GM18868 (cell line): Measurements from ENCODE around the gene ZBTB26.
"Not testable (repeated sequence)": the region's sequence is repeated elsewhere in the genome, so short reads cannot be mapped to it uniquely, and the experiment has no call there.

ENCODE experiments used
- ATAC-seq: cut with Tn5 transposase; IDR thresholded peaks from one replicate; pipeline ENCODE4 v1.9.1; 2021; ENCODE audit warnings: mild to moderate bottlenecking, moderate library complexity; ENCODE audit not compliant: unreplicated experiment

ZBTB26 gene

GRCh38 chr9:122929796-122930354 is 1.4 kb downstream of the ZBTB26 start:
- no peak for ATAC-seq

- no peak for ATAC-seq
These were observed 7.4 kb downstream of the ZBTB26 start for GRCh38 chr9:122923947-122924346.

- ATAC-seq = no peak
These were observed 8.6 kb downstream of the ZBTB26 start for GRCh38 chr9:122922713-122923112.

- no peak for ATAC-seq
These were observed 13.0 kb downstream of the ZBTB26 start for GRCh38 chr9:122918310-122918709.

GRCh38 chr9:122912964-122913673 is 18.2 kb downstream of the ZBTB26 start, which contains the start of gene ZBTB6:
Gene ZBTB6 (minus strand): TSS chr9:122913323. CDS start chr9:122912072, 1,251 bp downstream.
- peak; percentile 98 for ATAC-seq

GRCh38 chr9:122912671-122912963 is 18.7 kb downstream of the ZBTB26 start:
- ATAC-seq = no peak

- not testable (repeated sequence) for ATAC-seq
These were observed 25.2 kb downstream of the ZBTB26 start for GRCh38 chr9:122906122-122906521.

- peak; percentile 79 for ATAC-seq
These were observed 26.2 kb downstream of the ZBTB26 start, which contains the start of gene RC3H2 for GRCh38 chr9:122904823-122905710. Gene RC3H2 (minus strand): TSS chr9:122905359. CDS start chr9:122897509, 7,850 bp downstream.

GRCh38 chr9:122904466-122904822 is 26.9 kb downstream of the ZBTB26 start:
- peak; percentile 6 for ATAC-seq

- no peak for ATAC-seq
These were observed 30.5 kb downstream of the ZBTB26 start for GRCh38 chr9:122900791-122901190.

GRCh38 chr9:122897969-122898368 is 33.3 kb downstream of the ZBTB26 start:
- ATAC-seq = no peak

GRCh38 chr9:122888480-122888879 is 42.8 kb downstream of the ZBTB26 start:
- ATAC-seq = no peak

- no peak for ATAC-seq
These were observed 48.2 kb downstream of the ZBTB26 start for GRCh38 chr9:122883125-122883524.

GRCh38 chr9:122879443-122879842 is 51.9 kb downstream of the ZBTB26 start:
- no peak for ATAC-seq

GRCh38 chr9:122875523-122875922 is 55.8 kb downstream of the ZBTB26 start:
- no peak for ATAC-seq

GRCh38 chr9:122867276-122867675 is 64.0 kb downstream of the ZBTB26 start:
- not testable (repeated sequence) for ATAC-seq

GRCh38 chr9:122866079-122866478 is 65.2 kb downstream of the ZBTB26 start:
- ATAC-seq = no peak
